Immature natural killer cell (primary cell): ENCODE data around the gene CERS3. TPM values are rescaled to one million over a fixed set of nuclear protein-coding genes. Genes with fewer than 3 reads are reported as not detected.

ENCODE experiments used
- DNase-seq, 3 donors: peaks; one replicate each; pipeline ENCODE4 v3.0.0; 2022; ENCODE audit warnings: mixed read lengths in 1 of 3
- H3K27ac Mint-ChIP-seq, 6 donors: one replicate each; pipeline ENCODE4 v1.8.0; 2020; ENCODE audit warnings: mixed read lengths in 6 of 6, mild to moderate bottlenecking in 5 of 6, inconsistent platforms in 4 of 6, moderate library complexity in 3 of 6
- H3K27me3 Mint-ChIP-seq, 3 donors: one replicate each; pipeline ENCODE4 v1.8.0; 2020 to 2021; ENCODE audit warnings: low read depth in 3 of 3, mild to moderate bottlenecking in 3 of 3, mixed read lengths in 3 of 3, moderate library complexity in 3 of 3, inconsistent platforms in 1 of 3
- H3K36me3 Mint-ChIP-seq, 3 donors: one replicate each; pipeline ENCODE4 v1.8.0; 2020; ENCODE audit warnings: mixed read lengths in 3 of 3, inconsistent platforms in 2 of 3, mild to moderate bottlenecking in 2 of 3
- H3K4me1 Mint-ChIP-seq, 2 donors: one replicate each; pipeline ENCODE4 v1.8.0; 2020; ENCODE audit warnings: inconsistent platforms in 2 of 2, mild to moderate bottlenecking in 2 of 2, mixed read lengths in 2 of 2, moderate library complexity in 1 of 2
- H3K4me3 Mint-ChIP-seq, 5 donors: one replicate each; pipeline ENCODE4 v1.8.0; 2020; ENCODE audit warnings: mild to moderate bottlenecking in 5 of 5, mixed read lengths in 5 of 5, inconsistent platforms in 3 of 5, moderate library complexity in 3 of 5
- H3K9me3 Mint-ChIP-seq, 6 donors: one replicate each; pipeline ENCODE4 v1.8.0; 2020; ENCODE audit warnings: mild to moderate bottlenecking in 6 of 6, mixed read lengths in 6 of 6, inconsistent platforms in 4 of 6, moderate library complexity in 3 of 6
- polyA plus RNA-seq, 3 donors: library from polyadenylated mRNA; unstranded; fragments of 300-500 nt; fragmentation: Illumina TruSeq; gene quantifications; one replicate each; pipeline ENCODE4 v1.2.3, GENCODE V29; 2021

The CERS3 gene
- polyA plus RNA-seq, 3 donors from 2014 or later, result 0.09 TPM; not detected in 2

GRCh38 chr15:100437261-100437660 lies 91.5 kb downstream of the CERS3 start:
- Mint-ChIP-seq H3K36me3 (no peaks in the 10 kb centered on the region), H3K4me3 (no peak overlapping the region), H3K9me3 (peaks cover 0 to 3% (median 0%) of the 10 kb centered on the region in 6 donors), H3K27me3 (peaks cover 2% of the 10 kb centered on the region in 3 donors), H3K4me1 (no peaks in the 10 kb centered on the region), H3K27ac (no peak overlapping the region)
- no peak for DNase-seq

GRCh38 chr15:100434561-100434960 lies 94.2 kb downstream of the CERS3 start:
- H3K4me3 Mint-ChIP-seq, result no peak overlapping the region
- DNase-seq, result no peak
- no peaks in the 10 kb centered on the region for H3K4me1 Mint-ChIP-seq
- peaks cover 2% of the 10 kb centered on the region in 3 donors for H3K27me3 Mint-ChIP-seq
- peaks cover 0 to 3% (median 0%) of the 10 kb centered on the region in 6 donors for H3K9me3 Mint-ChIP-seq
- no peaks in the 10 kb centered on the region for H3K36me3 Mint-ChIP-seq
- H3K27ac Mint-ChIP-seq, result no peak overlapping the region

- Mint-ChIP-seq H3K27me3 (peaks cover 2% of the 10 kb centered on the region in 3 donors), H3K4me1 (no peaks in the 10 kb centered on the region), H3K4me3 (no peak overlapping the region), H3K9me3 (peaks cover 0 to 3% (median 0%) of the 10 kb centered on the region in 6 donors), H3K27ac (no peak overlapping the region), H3K36me3 (no peaks in the 10 kb centered on the region)
- no peak for DNase-seq
Observed at GRCh38 chr15:100434038-100434437, 94.7 kb downstream of the CERS3 start.

GRCh38 chr15:100433304-100433703 lies 95.4 kb downstream of the CERS3 start:
- Mint-ChIP-seq H3K4me3 (no peak overlapping the region), H3K9me3 (peaks cover 0 to 3% (median 0%) of the 10 kb centered on the region in 6 donors), H3K27me3 (peaks cover 2% of the 10 kb centered on the region in 3 donors), H3K4me1 (no peaks in the 10 kb centered on the region), H3K27ac (no peak overlapping the region), H3K36me3 (no peaks in the 10 kb centered on the region)
- no peak for DNase-seq

- no peaks in the 10 kb centered on the region for H3K4me1 Mint-ChIP-seq
- no peaks in the 10 kb centered on the region for H3K36me3 Mint-ChIP-seq
- no peak for DNase-seq
- no peak overlapping the region for H3K27ac Mint-ChIP-seq
- H3K27me3 Mint-ChIP-seq, result peaks cover 0 to 6% (median 4%) of the 10 kb centered on the region in 3 donors
- H3K9me3 Mint-ChIP-seq, result peaks cover 0 to 2% (median 0%) of the 10 kb centered on the region in 6 donors
- H3K4me3 Mint-ChIP-seq, result no peak overlapping the region
Observed at GRCh38 chr15:100430411-100430810, 98.3 kb downstream of the CERS3 start.

- Mint-ChIP-seq H3K27ac (no peak overlapping the region), H3K9me3 (peaks cover 2 to 6% (median 5%) of the 10 kb centered on the region in 6 donors)
Observed at GRCh38 chr15:100429116-100429728, 99.5 kb downstream of the CERS3 start.

GRCh38 chr15:100426937-100427336 lies 101.8 kb downstream of the CERS3 start:
- no peak for DNase-seq
- Mint-ChIP-seq H3K27me3 (peaks cover 0 to 3% (median 3%) of the 10 kb centered on the region in 3 donors), H3K4me3 (no peak overlapping the region), H3K4me1 (no peaks in the 10 kb centered on the region), H3K36me3 (peaks cover 0 to 4% (median 0%) of the 10 kb centered on the region in 3 donors), H3K27ac (no peak overlapping the region), H3K9me3 (peaks cover 3 to 19% (median 10%) of the 10 kb centered on the region in 6 donors)

More at GRCh38 chr15:100429116-100429728, 99.5 kb downstream of the CERS3 start:
- no peaks in the 10 kb centered on the region for H3K4me1 Mint-ChIP-seq
- peaks cover 0 to 6% (median 4%) of the 10 kb centered on the region in 3 donors for H3K27me3 Mint-ChIP-seq
- peaks cover 0 to 4% (median 0%) of the 10 kb centered on the region in 3 donors for H3K36me3 Mint-ChIP-seq
- DNase-seq, result no peak
- no peak overlapping the region for H3K4me3 Mint-ChIP-seq

GRCh38 chr15:100405179-100405578 lies 123.6 kb downstream of the CERS3 start:
- Mint-ChIP-seq H3K9me3 (no peaks in the 10 kb centered on the region), H3K36me3 (no peaks in the 10 kb centered on the region), H3K4me1 (peaks cover 0 to 2% of the 10 kb centered on the region in 2 donors), H3K4me3 (no peak overlapping the region), H3K27ac (no peak overlapping the region), H3K27me3 (peaks cover 2 to 5% (median 4%) of the 10 kb centered on the region in 3 donors)
- DNase-seq, result no peak

- H3K4me3 Mint-ChIP-seq, result no peak overlapping the region
- no peaks in the 10 kb centered on the region for H3K9me3 Mint-ChIP-seq
- H3K36me3 Mint-ChIP-seq, result no peaks in the 10 kb centered on the region
- DNase-seq, result no peak
- peaks cover 0 to 3% of the 10 kb centered on the region in 2 donors for H3K4me1 Mint-ChIP-seq
- peaks cover 6 to 9% (median 8%) of the 10 kb centered on the region in 3 donors for H3K27me3 Mint-ChIP-seq
- no peak overlapping the region for H3K27ac Mint-ChIP-seq
Observed at GRCh38 chr15:100400996-100401395, 127.8 kb downstream of the CERS3 start.

GRCh38 chr15:100394736-100395440 lies 133.9 kb downstream of the CERS3 start:
- peaks cover 5 to 15% (median 5%) of the 10 kb centered on the region in 3 donors for H3K27me3 Mint-ChIP-seq
- H3K4me1 Mint-ChIP-seq, result no peaks in the 10 kb centered on the region
- DNase-seq, result no peak
- no peak overlapping the region for H3K27ac Mint-ChIP-seq
- H3K36me3 Mint-ChIP-seq, result no peaks in the 10 kb centered on the region
- H3K9me3 Mint-ChIP-seq, result peaks cover 0 to 2% (median 0%) of the 10 kb centered on the region in 6 donors
- no peak overlapping the region for H3K4me3 Mint-ChIP-seq

GRCh38 chr15:100393008-100393407 lies 135.7 kb downstream of the CERS3 start:
- H3K27ac Mint-ChIP-seq, result no peak overlapping the region
- no peak overlapping the region for H3K4me3 Mint-ChIP-seq
- H3K27me3 Mint-ChIP-seq, result peaks cover 3 to 11% (median 4%) of the 10 kb centered on the region in 3 donors
- H3K9me3 Mint-ChIP-seq, result peaks cover 0 to 4% (median 0%) of the 10 kb centered on the region in 6 donors
- H3K4me1 Mint-ChIP-seq, result no peaks in the 10 kb centered on the region
- no peaks in the 10 kb centered on the region for H3K36me3 Mint-ChIP-seq
- no peak for DNase-seq

GRCh38 chr15:100385300-100386050 lies 143.3 kb downstream of the CERS3 start:
- DNase-seq, result no peak
- Mint-ChIP-seq H3K4me3 (no peak overlapping the region), H3K4me1 (no peaks in the 10 kb centered on the region), H3K27ac (no peak overlapping the region), H3K36me3 (peaks cover 0 to 9% (median 0%) of the 10 kb centered on the region in 3 donors), H3K27me3 (peaks cover 1 to 21% (median 7%) of the 10 kb centered on the region in 3 donors), H3K9me3 (peaks cover 5 to 26% (median 14%) of the 10 kb centered on the region in 6 donors)

GRCh38 chr15:100384108-100384410 lies 144.7 kb downstream of the CERS3 start:
- Mint-ChIP-seq H3K27me3 (peaks cover 1 to 21% (median 6%) of the 10 kb centered on the region in 3 donors), H3K9me3 (peaks cover 5 to 27% (median 14%) of the 10 kb centered on the region in 6 donors), H3K27ac (no peak overlapping the region), H3K36me3 (peaks cover 0 to 9% (median 0%) of the 10 kb centered on the region in 3 donors), H3K4me1 (no peaks in the 10 kb centered on the region), H3K4me3 (no peak overlapping the region)
- DNase-seq, result no peak
